Measurements from ENCODE around the gene SOX12.

SOX12 gene

GRCh38 chr20:328027-328974 lies 2.9 kb downstream of the SOX12 start:
- H3K27me3 ChIP-seq, result no peaks in the 10 kb centered on the region
- intact Hi-C loops (cut with DNase I; ENCODE audit: low total_unique reads), result loop anchor here (1.0 kb wide), 1 partner anchor 19 kb away; the partner anchor contains the start of gene NRSN2
- peaks cover 0 to 44% (median 23%) of the 10 kb centered on the region in 4 donors for H3K4me1 ChIP-seq
- no peak for DNase-seq
- peak overlapping the region; percentile 73 to 92 for H3K4me3 ChIP-seq
- peak overlapping the region; percentile 95 to 96 for H3K27ac ChIP-seq
- no peaks in the 10 kb centered on the region for H3K36me3 ChIP-seq
- H3K9me3 ChIP-seq, result no peaks in the 10 kb centered on the region
- no peak for TF ChIP-seq CTCF (IDR thresholded peaks at IDR 0.05)

- Histone ChIP-seq H3K4me3 (no peak overlapping the region), H3K27ac (peak overlapping the region; percentile 95 to 96), H3K9me3 (no peaks in the 10 kb centered on the region), H3K27me3 (no peaks in the 10 kb centered on the region), H3K36me3 (peaks cover 0 to 1% (median 0%) of the 10 kb centered on the region in 3 donors), H3K4me1 (peaks cover 0 to 44% (median 17%) of the 10 kb centered on the region in 4 donors)
- intact Hi-C loops (cut with DNase I; ENCODE audit: low total_unique reads), result loop anchor here (1.0 kb wide), 1 partner anchor 18 kb away; the partner anchor contains the start of gene NRSN2
- TF ChIP-seq CTCF (IDR thresholded peaks at IDR 0.05), result no peak
- no peak for DNase-seq
These were observed 3.8 kb downstream of the SOX12 start for GRCh38 chr20:328975-329695.

GRCh38 chr20:329851-330232 lies 4.5 kb downstream of the SOX12 start:
- no peak for DNase-seq
- intact Hi-C loops (cut with DNase I; ENCODE audit: low total_unique reads), result loop anchor here (5.0 kb wide), 1 partner anchor 118 kb away; no protein-coding TSS in a partner anchor
- Histone ChIP-seq H3K4me1 (peaks cover 0 to 41% (median 16%) of the 10 kb centered on the region in 4 donors), H3K9me3 (no peaks in the 10 kb centered on the region), H3K36me3 (peaks cover 0 to 7% (median 0%) of the 10 kb centered on the region in 3 donors), H3K27ac (peak overlapping the region in 1 of 2 donors; percentile 95), H3K27me3 (no peaks in the 10 kb centered on the region), H3K4me3 (no peak overlapping the region)
- no peak for TF ChIP-seq CTCF (IDR thresholded peaks at IDR 0.05)

GRCh38 chr20:330233-331149 lies 5.1 kb downstream of the SOX12 start:
- TF ChIP-seq CTCF (IDR thresholded peaks at IDR 0.05), result peak; percentile 76 to 82
- peaks cover 0 to 7% (median 0%) of the 10 kb centered on the region in 3 donors for H3K36me3 ChIP-seq
- DNase-seq, result no peak
- peaks cover 0 to 41% (median 16%) of the 10 kb centered on the region in 4 donors for H3K4me1 ChIP-seq
- H3K27ac ChIP-seq, result peak overlapping the region in 1 of 2 donors; percentile 95
- H3K4me3 ChIP-seq, result no peak overlapping the region
- H3K9me3 ChIP-seq, result no peaks in the 10 kb centered on the region
- H3K27me3 ChIP-seq, result no peaks in the 10 kb centered on the region
- intact Hi-C loops (cut with DNase I; ENCODE audit: low total_unique reads), result loop anchor here (5.0 kb wide), 1 partner anchor 118 kb away; no protein-coding TSS in a partner anchor

All from tibial artery (tissue), 4 donors.